LNCAP (cell line): ENCODE measurements around the gene CYTH4.

Source experiments
- TF ChIP-seq, protein P1 (sequence below): fragments of 450-650 bp; IDR thresholded peaks from 2 replicates; pipeline ENCODE4 v1.5.1; 2017; ENCODE audit warnings: mild to moderate bottlenecking

CYTH4 gene

DNA sequence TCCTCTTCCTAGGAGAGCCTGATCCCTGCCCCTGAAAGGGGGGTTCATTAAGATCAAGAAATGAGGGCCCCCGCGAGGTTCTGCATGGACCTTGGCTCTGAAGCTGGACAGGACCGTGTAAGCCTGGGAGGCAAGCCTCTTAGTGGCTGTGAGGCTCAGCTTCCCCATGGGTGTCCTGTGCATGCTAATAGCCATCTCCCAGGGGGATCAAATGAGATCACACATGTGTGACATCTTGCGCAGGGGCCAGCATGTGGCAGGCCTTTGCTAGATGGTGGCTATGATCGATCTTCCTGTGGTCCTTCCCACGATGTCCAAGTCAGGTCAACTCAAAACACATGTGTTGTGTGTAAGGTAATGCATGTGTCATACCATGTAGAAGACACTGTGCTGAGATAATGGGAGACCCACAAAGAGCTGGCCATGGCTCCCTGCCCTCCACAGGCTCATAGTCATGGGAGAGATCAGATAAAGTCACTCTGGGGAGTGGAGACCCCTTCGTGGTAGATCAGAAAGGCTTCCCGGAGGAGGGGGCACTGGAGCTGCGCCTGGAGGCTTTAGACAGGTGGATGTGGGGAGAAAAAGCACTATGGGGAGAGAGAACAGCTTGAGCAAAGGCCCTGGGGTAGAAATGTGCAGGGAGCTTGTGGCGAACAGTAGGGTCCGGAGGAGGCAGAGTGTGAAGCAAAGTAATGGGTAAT lies 41.9 kb upstream of the CYTH4 start:
- TF ChIP-seq, protein P1, sequence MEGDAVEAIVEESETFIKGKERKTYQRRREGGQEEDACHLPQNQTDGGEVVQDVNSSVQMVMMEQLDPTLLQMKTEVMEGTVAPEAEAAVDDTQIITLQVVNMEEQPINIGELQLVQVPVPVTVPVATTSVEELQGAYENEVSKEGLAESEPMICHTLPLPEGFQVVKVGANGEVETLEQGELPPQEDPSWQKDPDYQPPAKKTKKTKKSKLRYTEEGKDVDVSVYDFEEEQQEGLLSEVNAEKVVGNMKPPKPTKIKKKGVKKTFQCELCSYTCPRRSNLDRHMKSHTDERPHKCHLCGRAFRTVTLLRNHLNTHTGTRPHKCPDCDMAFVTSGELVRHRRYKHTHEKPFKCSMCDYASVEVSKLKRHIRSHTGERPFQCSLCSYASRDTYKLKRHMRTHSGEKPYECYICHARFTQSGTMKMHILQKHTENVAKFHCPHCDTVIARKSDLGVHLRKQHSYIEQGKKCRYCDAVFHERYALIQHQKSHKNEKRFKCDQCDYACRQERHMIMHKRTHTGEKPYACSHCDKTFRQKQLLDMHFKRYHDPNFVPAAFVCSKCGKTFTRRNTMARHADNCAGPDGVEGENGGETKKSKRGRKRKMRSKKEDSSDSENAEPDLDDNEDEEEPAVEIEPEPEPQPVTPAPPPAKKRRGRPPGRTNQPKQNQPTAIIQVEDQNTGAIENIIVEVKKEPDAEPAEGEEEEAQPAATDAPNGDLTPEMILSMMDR = no peak

DNA sequence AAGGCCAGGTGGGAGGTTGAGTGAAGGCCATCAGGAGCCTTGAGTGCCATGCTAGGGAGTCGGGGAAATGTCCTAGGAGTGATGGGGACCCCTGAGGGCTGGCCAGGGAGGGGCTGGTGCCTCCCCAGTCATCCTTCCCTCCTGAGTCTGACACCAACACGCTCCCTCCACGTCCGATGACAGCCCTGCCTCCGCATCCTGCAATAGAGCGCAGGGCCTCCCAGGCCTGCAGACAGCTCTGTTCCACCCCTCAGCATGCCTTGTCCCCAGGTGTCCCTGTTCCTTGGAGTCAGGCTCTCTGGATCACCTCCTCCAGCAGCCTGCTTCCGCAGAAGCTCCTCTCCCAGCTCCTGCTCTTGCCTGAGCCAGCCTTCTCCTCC lies 41.4 kb upstream of the CYTH4 start:
- TF ChIP-seq, protein P1 = no peak

DNA sequence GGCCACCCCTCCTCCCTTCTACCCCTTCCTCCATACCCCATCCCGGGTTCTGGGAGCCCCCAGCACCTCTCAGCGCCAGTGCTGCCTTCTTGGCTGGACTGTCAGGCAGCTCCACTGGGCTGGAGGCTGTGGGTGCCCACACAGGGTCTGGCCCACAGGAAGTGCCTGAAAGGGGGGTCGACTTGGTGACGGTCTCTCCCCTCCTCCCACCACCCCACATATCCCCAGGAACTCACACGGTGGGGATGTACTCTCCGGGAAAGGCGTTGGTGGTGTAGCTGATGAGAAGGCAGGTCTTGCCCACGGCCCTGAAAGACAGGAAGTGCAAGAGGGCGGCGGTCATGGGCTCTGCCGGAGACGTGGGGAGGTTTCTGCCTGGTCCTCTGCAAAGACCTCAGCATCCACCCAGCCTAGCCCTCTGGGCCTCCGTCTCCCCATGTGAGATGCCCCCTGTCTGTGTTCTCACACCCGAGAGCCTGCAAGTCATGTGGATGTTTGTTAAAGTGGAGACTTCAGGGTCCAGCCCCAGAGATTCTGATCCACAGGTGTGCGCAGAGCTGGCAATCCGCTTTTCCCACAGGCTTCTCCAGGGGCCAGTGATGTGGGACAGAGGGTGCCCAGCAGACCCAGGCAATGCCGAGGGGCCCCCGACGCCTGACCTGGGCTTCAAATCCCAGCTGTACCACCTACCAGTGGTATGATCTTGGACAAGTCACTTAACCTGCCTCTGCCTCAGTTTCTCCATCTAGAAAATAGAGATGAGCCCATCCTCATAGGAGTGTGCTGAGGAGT lies 40.8 kb upstream of the CYTH4 start:
- TF ChIP-seq, protein P1 = no peak

GRCh38 chr22:37242395-37242918 lies 39.9 kb upstream of the CYTH4 start:
- TF ChIP-seq, protein P1 = no peak

DNA sequence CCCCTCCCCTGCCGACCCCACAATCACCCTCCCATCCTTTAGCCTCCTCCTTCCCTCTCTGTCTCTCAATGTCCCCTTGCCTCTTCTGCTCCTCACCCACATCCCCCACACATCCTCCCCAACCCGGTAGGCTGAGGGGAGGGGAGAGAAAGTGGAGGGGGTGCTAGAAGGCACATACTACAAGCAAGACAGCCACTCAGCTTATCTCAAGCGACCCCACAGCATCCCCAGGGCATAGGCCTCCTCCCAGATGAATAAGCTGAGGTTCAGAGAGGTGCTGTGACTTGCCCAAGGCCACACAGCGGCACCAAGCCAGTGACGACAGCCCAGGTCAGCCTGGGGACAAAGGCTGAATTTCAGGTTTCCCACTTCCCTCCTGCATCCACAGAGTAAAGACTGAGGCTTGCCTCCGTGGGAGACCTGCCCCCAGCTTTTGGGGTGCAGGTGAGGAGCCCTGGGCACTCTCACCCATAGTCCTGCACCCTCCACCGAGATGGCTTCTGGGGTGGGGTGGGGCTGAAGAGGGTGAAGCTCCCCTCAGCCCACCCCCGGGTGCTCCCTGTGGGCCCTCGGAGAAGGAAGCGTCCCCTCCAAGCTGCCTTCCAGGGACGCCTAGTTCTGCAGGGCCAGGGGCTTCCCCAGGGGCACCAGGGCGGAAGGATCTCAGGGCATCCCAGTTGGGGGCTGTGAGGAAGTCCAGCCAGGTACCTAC lies 38.8 kb upstream of the CYTH4 start:
- TF ChIP-seq, protein P1 = no peak

DNA sequence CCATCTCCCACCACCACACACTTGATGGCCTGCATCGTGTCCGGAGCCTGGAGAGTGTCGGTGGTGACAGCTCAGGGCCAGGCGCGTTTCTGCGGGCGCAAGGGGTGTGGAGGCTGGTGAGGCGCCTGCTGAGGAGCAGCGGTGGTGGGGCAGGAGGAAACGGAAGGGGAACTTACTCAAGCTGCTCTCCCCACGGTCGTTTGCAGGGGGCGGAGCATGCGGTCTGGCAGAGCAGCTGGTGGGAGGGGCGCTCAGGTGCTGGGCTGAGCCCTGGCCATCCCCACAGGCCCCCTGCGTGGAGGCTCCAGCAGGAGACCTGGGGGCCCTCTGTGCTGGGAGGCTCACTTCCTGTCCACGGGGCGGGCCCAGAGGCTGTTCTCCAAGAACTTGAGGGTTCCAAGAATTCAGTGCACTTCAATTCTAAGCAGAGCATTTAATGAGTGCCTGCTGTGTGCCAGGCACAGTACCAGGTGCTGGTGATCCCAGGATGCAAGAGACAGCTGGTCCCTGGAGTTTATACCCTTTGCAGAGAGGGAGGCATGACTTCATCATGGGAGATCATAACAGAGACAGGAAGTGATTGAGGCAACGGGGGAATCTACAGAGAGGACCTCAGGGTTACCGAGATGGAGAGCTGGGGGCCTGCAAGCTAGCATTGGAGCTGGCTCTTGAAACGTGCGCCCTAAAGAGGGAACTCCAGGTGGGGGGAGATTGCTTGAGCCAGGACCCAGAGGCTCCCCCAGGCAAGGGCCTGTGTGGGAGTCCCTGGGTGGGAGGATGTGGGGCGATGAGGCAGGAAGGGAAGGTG lies 38.0 kb upstream of the CYTH4 start, which contains the start of gene RAC2:
TSS of gene RAC2 (minus strand) at position 156 of the 808 bp plus-strand sequence. CDS start at position 35, 121 bp downstream.
- TF ChIP-seq, protein P1 = no peak
